ENCODE data around the gene METTL23. TPM values are rescaled to one million over a fixed set of nuclear protein-coding genes. Genes with fewer than 3 reads are reported as not detected.
"Not testable (repeated sequence)": the region's sequence is repeated elsewhere in the genome, so short reads cannot be mapped to it uniquely, and the experiment has no call there.

The METTL23 gene
- total RNA-seq, 1 experiment from 2014 or later = 52.8 TPM

DNA sequence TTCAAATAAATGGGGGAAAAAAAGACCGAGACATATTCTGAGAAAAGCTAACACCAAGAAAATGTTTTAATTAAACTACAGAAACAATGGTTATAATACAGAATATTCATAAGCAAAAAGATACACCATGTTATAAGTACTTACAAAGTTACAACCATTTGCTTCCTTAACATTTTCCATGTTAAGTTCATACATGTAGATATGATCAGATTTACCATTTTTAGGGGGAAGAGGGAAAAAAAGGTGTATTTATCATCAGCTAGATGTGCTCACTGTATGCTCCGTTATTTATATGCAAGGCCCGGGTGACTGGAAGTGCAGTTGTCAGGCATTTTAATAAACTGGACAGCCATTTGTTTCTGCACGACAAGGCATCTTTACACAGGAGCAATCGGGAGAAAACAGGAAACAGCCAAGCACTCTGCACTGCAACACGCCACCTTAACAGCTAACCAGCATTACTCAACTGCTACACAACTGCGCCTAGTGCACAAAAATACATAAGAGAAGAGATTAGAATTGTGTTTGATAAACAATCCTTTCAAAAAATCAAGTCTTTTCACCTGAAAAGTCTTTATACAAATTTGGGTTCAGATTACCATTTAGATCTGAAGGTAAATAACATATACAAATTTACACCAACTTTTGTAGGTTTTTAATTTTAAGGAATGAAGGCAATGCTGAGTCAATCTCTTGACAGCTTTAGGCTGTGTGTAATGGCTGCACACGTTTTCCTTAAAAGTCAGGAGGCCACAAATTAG, 7.6 kb downstream of the METTL23 start:
- peak; percentile 31 for DNase-seq (ENCODE audit: low spot score)

DNA sequence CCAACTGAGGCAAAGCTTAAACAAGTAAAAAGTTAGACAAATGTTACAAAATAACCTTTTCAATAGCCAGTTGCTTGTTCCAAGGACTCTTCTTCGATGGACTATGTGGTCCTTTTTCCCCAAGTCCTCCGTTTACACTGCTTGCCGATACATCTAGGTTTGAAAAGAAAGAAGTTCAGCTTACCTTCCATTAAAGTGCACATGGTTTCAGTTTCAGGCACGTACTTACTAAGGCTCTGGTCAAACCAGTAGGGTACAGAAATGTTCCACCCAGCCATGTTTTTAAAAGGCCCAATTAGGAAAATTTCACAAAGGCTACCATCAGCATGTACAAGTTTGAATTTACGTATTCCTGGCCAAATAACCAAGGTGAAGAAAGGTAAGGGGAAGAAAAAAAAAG, 8.4 kb downstream of the METTL23 start:
- peak; percentile 47 for DNase-seq (ENCODE audit: low spot score)

DNA sequence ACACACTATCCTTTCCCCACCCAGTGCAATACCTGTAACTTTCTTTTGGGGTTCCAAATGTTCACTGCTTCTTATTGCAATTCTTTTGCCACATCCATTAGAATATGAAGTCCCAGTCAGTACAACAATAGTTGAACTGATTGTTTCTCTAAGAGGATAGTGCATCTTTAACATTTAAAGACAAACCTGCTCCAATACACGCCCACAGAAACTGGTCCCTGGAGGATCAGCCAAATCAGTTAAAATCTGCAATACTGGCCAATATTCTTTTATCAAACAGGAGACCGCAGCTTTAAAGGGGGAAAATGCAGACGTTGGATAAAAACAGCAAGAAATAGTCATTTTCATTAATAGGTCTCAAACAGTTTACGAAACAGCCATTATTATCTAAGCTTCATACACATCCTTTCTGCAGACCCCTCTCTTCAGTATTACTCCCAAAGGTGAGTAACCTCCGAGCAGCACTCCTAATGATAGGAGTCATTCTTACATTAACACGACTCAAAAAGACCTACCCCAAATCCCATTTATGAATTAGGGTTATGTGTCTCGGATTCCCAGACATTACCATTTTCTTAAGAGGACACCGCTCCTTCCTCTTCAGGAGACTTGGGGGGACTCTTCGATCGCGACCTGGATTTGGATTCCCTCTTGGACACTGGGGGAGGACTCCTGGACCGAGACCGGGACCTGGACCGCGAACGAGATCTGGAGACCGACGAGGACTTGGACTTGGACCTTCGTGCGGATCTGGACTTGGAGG, 9.1 kb downstream of the METTL23 start:
- DNase-seq (ENCODE audit: low spot score) = no peak

DNA sequence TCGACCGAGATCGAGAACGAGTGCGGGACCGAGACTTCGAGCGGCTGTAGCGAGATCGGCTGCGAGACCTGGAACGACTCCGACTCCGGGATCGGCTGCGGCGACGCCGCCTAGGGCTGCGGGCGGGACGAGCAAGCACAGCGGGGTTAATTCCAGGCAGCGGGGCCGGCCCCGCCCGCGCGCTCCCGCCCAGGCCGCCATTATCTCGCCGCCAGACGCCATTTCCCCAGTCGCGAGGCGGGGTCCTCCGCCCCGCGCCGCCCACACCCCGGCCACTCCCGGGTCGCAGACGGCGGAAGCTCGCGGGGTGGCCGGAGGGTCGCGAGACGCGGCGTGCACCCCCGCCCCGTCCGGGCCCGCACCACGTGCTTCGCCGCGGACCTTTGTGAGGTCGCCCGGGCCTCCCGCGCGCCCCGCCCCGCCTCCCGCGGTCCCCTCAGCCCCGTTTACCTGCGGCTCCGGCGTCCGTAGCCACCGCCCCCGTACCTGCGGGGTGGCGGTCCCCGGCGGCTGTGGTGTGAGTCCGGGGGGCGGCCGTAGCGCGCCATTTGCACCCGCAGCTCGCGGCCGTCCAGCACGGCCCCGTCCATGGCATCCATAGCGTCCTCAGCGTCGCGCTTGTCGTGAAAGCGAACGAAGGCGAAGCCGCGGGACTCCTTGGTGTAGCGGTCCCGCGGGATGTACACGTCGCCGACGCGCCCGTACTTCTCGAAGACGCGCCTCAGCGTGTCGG, 9.9 kb downstream of the METTL23 start:
- DNase-seq (ENCODE audit: low spot score) = peak; percentile 59

DNA sequence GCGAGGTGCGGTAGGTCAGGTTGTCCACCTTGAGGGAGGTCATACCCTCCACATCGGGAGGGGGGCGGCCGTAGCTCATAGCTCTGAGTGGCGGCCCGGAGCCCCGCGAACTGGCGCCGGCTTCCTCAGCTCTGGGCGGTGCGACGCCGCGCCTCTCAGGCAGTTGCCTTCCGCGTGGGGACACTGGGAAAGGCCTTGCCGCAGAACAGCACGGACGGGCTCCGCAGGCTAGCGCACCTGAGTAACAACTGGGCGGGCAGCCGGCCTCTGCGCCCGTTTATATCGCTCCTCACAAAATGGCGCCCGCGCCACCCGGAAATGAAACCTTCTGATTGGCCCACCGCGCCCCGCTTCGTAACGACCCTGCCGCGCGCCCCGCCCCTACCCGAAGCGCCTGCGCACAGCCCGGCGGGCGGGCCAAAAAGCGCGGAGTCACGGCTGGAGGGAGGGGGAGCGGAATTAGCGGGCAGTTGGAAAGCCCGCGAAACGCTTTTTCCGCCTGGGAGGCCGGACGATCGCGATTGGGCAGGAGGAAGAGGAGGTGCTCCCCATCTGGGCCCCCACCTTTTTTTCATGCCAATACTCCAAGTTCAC, 10.5 kb downstream of the METTL23 start, which contains the start of gene SRSF2:
SRSF2 (minus strand) TSS at position 250 of the 594 bp plus-strand sequence; CDS start at position 79, 171 bp downstream.
- peak; percentile 98 for DNase-seq (ENCODE audit: low spot score)

DNA sequence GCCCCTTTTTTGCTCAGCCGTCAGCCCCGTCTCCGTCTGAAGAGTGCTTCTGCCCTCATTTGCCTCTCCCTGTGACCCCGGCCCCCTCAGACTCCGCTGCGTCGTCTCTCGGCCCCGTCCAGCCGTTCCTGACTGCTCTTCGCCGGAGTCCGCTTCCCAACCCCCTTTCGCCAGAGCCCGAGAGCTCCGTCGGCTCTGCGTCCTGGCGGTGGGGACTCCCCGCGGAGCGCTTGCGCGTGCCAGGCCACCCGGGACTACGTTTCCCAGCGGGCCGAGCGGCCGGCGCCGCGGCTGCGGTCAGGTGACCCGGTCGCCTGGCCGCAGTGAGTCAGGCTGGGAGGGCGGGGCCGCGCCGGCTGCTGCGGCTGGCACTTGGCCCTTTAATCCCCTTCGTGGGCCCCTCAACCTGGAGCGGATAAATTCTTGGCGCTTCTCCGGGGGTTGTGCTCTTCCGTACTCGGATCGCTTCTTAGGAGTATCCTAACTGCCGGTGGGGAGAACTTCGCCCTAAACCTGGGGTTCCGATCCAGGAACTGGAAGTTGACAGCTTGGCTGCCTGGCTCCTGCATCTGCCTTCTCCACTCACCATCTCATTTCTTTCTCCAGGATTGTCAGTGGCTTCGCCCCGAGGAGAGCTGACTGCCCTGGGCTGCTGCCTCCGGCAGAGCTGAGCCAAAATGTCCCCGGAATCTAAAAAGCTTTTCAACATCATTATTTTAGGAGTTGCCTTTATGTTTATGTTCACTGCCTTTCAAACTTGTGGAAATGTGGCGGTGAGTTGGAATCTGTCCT, 11.2 kb downstream of the METTL23 start, which contains the start of gene MFSD11:
MFSD11 (plus strand) TSS at position 444 of the 792 bp plus-strand sequence; CDS start at position 678, 234 bp downstream.
- peak; percentile 93 for DNase-seq (ENCODE audit: low spot score)

DNA sequence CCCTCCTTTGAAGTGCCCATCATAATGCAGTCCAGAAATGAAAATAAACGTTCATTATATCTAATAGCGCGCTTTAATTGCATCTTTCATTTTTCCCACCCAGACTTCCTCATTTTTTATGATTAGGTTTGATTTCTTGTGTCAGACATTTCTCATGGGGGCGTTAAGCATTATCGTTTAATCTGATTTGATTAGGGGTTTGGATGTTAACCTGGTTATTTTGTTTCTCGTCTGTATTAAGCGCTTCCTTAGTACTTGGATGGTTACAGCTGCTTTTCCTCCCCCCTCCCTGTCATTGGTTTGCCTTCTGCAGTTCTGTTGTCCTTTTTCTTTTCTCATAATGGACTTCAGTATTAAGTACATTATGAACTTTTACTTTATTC, 11.8 kb downstream of the METTL23 start:
- DNase-seq (ENCODE audit: low spot score) = peak; percentile 14

DNA sequence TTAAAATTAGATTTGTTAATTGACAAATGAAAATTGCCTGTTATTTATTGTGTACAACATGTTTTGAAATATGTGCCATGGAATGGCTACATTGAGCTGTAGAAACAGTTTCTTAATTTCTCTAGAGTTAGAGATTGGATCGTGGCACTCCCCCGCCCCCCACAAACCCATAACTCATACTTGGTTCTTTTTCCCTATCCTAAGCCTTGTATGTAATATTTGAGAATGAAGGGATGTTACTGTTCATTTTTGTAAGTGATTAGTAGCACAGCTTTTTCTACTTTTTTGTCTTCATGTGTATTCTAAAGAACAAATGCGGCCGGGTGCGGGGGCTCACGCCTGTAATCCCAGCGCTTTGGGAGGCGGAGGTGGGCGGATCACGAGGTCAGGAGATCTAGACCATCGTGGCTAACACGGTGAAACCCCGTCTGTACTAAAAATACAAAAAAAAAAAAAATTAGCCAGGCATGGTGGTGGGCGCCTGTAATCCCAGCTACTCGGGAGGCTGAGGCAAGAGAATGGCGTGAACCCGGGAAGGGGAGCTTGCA, 13.0 kb downstream of the METTL23 start:
- not testable (repeated sequence) for DNase-seq (ENCODE audit: low spot score)

DNA sequence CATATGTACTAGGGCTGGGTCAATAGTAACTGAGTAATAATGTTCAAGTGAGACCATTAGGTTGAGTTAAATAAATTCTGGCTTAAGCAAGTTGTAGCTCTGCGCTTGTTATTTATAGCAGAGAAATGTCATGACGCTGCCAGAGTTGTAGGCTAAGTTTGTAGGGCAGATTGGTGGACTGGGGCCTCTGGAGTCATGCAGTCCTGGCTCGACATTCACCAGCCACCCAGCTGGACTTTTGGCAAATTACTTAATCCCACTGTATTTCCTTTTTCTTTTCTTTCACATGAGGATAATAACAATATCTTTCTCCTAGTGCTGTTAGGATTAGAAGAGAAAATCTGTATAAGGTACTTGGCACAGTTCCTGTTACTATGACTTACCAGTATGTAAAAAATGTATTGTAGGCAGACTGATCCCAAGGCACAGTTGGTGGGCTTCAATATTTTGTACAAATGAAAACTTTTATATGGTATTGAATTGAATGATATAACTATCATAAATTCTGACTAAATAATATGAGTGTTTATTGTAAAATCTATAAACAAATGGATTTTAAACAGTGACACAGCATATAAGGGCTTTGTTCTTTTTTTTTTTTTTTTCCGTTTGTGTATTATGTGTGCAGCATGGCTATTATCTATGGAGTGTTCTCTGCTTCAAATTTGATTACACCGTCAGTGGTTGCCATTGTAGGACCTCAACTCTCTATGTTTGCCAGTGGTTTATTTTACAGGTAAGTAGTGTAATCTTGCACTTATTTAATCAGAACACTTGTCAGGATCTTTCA, 13.9 kb downstream of the METTL23 start:
- DNase-seq (ENCODE audit: low spot score) = no peak

DNA sequence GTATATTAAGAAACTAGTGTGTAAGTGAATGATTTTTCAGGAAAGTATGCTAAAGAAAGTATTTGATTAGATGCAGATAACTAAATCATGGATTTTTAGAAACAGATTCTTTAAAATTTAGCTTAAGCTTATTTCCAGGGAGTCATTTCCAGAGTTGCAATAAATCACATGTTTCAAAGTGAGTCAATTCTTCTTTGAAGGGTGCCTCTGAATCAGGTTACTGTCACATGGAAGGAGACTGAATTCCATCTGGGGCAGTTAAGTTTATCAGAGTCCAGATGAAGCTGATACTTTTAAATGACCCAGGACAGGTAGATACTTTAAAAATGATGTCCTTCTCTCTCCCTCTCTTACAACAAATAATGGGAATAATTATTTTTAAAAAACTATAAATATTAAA, 16.3 kb downstream of the METTL23 start:
- no peak for DNase-seq (ENCODE audit: low spot score)

DNA sequence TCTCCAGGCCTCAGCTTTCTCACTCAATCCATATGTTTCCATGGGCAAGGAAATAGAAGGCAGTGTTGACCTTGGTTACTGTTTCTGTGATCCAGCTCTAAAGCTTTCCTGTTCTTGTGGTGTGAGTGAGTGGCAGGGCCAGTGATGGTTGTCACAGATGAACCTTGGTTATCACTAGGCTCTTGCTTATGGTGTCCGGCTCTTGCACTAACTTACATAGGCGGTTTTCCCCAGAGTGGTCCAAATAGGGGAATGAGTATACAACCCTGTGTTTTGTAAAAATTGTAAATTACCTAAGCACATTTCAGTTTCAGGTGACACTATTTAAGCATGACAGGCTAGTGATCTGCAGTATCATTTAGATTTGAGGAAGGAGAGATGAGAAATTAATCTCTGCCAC, 18.1 kb downstream of the METTL23 start:
- no peak for DNase-seq (ENCODE audit: low spot score)

DNA sequence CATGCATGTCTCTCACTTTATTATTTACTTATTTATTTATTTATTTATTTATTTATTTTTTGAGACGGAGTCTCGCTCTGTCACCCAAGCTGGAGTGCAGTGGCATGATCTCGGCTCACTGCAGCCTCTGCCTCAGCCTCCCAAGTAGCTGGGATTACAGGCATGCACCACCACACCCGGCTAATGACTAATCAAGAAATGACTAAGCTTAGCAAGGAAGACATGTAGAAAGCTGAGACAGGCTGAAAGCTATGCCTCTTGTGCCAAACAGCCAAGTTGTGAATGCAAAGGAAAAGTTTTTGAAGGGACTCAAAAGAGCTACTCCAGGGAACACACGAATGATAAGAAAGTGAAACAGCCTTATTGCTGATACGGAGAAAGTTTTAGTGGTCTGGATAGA, 19.1 kb downstream of the METTL23 start:
- DNase-seq (ENCODE audit: low spot score) = not testable (repeated sequence)

DNA sequence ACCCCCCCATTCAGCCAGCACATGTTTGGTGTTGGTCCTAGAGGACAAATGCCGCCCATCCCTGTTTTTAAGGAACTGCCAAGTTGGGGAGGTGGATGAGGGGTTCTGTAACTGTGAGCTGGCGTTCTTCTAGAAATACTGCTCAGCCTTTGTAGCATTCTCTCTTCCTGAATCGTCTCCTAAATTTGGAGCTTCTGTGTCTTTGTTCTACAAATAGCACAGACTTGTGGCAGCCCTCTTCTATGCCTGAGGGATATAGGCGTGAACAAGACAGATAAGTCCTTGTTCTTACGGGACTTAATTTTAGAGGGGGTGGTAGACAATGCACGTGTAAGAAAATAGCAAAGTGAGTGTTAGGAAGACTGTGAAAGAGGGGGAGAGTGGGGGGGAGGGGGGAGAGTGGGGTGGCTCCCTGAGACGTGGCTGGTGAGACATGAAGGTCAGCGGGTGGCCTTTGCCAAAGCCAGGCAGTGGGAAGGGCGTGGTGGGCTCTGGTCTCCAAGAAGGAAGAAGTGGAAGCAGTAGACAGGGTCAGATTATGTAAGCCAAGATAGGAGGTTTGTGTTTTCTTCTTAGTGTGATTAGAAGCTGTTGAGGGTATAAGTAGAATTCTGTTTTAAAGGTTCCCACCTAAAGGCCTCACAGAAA, 21.2 kb downstream of the METTL23 start:
- DNase-seq (ENCODE audit: low spot score) = no peak

DNA sequence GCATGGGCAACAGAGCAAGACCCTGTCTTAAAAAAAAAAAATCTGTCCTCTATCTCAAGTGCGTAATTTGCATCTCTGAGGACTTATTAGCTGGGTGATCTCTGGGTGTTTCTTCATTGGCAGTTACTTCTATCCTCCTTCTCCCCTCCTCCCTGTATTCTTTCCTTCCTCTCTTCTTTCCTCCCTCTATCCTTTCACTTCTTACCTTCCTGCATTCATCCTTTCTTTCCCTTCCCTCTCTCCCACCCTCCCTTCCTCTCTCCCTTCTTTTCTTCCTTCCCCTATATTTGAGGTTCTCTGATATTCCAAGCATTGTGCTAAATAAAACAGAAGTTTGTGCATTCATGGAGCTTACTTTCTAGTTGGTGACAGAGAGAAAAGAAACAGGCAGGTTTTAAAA, 22.0 kb downstream of the METTL23 start:
- no peak for DNase-seq (ENCODE audit: low spot score)

DNA sequence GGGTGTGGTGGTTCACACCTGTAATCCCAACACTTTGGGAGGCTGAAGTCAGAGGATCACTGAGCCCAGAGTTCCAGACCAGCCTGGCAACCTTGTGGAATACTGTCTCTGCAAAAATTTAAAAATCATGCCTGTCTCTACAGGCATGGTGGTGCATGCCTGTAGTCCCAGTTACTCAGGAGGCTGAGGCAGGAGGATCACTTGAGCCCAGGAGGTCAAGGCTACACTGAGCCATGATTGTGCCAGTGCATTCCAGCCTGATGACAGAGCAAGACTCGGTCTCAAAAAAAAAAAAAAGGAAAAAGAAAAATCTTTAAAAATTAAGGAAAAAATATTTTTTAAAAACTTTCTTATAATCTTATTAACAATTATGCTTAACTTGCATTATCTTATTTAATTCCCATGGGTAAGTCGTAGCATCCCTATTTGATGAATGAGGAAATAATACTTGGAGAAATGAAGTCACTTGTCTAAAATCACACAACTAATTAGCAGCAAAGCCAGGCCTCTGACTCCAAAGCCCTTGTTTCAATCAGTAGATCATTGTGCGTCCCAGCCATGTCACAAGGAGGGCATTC, 24.9 kb downstream of the METTL23 start:
- no peak for DNase-seq (ENCODE audit: low spot score)

DNA sequence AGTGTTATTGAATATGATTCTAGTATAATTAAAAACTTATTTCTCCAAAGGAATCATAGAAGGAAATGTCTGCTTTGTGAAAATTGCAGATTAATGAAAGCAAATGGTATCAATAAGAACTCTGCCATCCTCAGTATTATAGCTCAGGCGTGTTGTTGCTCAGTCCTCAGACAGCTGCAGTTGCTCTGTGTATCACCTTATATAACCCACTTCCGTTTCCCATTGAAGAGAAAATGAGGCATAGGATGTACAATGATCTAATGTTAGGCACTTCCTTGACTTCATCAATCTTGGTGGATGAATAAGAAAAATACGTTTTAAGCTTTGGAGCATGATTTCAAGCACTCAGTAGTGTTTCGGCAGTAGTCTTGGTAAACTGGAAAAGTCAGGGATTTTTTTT, 25.4 kb downstream of the METTL23 start:
- DNase-seq (ENCODE audit: low spot score) = no peak

DNA sequence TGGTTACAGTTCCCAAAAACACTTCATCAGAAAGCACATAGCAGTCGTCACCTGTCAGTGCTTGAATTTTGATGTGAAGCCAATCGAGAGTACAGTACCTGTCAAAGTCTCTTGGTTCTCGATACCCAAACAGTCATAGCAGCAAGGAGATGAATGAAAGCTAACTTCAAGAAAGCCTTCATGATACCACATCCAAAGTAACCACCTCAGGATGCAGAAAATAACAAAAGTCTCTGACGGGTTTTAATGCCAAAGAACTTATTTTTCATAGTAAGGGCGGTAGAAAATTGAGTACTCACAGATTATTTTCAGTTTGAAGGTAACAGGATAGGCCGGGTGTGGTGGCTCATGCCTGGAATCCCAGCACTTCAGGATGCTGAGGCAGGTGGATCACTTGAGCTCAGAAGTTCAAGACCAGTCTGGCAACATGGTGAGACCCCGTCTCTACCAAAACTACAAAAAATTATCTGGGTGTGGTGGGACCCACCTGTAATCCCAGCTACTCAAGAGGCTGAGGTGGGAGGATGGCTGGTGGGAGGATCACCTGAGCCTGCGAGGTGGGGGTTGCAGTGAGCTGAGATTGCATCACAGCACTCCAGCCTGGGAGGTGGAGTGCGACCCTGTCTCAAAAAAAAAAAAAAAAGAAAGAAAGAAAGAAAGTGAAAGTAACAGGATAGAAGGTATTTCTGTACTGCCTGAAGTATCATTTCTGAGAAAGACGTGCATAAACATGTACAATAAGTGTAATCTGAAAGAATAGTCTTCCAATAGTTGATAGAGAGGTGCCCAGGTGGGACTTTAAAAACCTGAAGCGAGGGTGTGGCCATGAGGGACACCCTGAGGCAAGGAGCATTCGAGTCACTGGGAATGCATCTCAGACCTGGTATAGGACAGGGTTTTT, 26.7 kb downstream of the METTL23 start:
- DNase-seq (ENCODE audit: low spot score) = no peak

DNA sequence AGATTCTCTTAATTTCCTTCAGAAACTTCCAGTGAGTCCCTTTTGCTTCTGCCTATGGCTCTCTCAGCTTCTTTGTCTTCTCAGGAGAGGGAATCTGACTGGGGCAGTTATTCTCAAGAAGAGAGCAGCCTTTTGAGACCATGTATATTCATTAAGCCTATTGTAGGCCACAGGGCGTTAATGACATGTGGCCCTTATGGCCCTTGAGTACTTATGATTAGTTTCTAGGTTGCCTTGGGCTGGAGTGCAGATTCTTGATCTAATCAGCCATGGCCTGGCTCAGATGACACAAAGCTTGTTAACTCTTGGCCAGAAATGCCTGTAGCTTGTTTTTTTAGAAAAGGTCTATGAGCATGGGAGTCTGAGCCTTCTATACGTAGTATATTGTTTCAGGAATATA, 28.6 kb downstream of the METTL23 start:
- DNase-seq (ENCODE audit: low spot score) = no peak
